HCT116 (cell line): Measurements from ENCODE around the gene MRPS2. TPM values are rescaled to one million over a fixed set of nuclear protein-coding genes. Genes with fewer than 3 reads are reported as not detected.
"Not testable (repeated sequence)": the region's sequence is repeated elsewhere in the genome, so short reads cannot be mapped to it uniquely, and the experiment has no call there.

Source experiments
- ATAC-seq: fragments of 200-7000 bp; cut with Tn5 transposase; 2 replicates; pipeline ENCODE4 v1.9.1; 2020; ENCODE audit warnings: mild to moderate bottlenecking, moderate library complexity
- BruUV-seq: library from RNA; stranded (reverse); fragments of 400-500 nt; replicated peaks from 2 replicates; lab custom pipeline; 2021; lab: Mats Ljungman, UMichigan
- CTCF ChIA-PET: fragments of 300-600 bp; sonication (Branson Sonifier 250); formaldehyde crosslinking; loops from one replicate; lab custom pipeline; 2021; ENCODE audit warnings: antibody characterized with exemption; lab: Charles Lee
- POLR2A ChIA-PET: fragments of 300-600, 350-600 bp; sonication (Branson Sonifier 250); formaldehyde crosslinking; loops from one replicate; lab custom pipeline; 2021; ENCODE audit warnings: antibody characterized with exemption; lab: Charles Lee
- RAD21 ChIA-PET, 2 experiments: fragments of 300-600 bp; sonication (Branson Sonifier 250); formaldehyde crosslinking; loops; one replicate each; lab custom pipeline; 2023; ENCODE audit warnings: low total read pairs in 2 of 2; ENCODE audit not compliant: uncharacterized antibody in 2 of 2, unreplicated experiment in 2 of 2, low non-redundant PET in 1 of 2; lab: Charles Lee
- DNase-seq: peaks from one replicate; pipeline ENCODE4 v3.0.0-alpha.2; 2010; ENCODE audit warnings: low read depth, low spot score
- H2AFZ ChIP-seq: fragments of 200-600 bp; shearing (Covaris generic), sonication (generic); 2 replicates; pipeline ENCODE4 v1.6.1; 2017; ENCODE audit warnings: low read depth, mixed run types, mixed read lengths, antibody characterized with exemption, low read length; ENCODE audit not compliant: poor library complexity, severe bottlenecking
- H3K27ac ChIP-seq: 2 replicates; pipeline ENCODE4 v1.5.1; 2012; ENCODE audit warnings: low read depth, low read length
- H3K27me3 ChIP-seq: fragments of 200-600 bp; sonication (generic); 2 replicates; pipeline ENCODE4 v1.6.1; 2016; ENCODE audit warnings: mixed run types, low read length, mixed read lengths; ENCODE audit not compliant: insufficient read depth
- H3K36me3 ChIP-seq, 2 experiments: fragments of 200-500 bp in 1 of 2; fragments of 200-600 bp in 1 of 2; sonication (Bioruptor generic) in 1 of 2; sonication (generic) in 1 of 2; 2 replicates each; pipeline versions ENCODE4 v1.5.1 to v1.6.1; 2014 to 2016; ENCODE audit warnings: low read length in 2 of 2, inconsistent platforms in 1 of 2, mixed read lengths in 1 of 2, mixed run types in 1 of 2; ENCODE audit not compliant: insufficient read depth in 2 of 2, control insufficient read depth in 1 of 2
- H3K4me1 ChIP-seq, 2 experiments: fragments of 200-600 bp in 1 of 2; sonication (generic) in 1 of 2; 2 replicates each; pipeline versions ENCODE4 v1.5.1 to v1.6.1; 2012 to 2017; ENCODE audit warnings: low read length in 2 of 2, inconsistent platforms in 1 of 2, mild to moderate bottlenecking in 1 of 2, mixed read lengths in 1 of 2, mixed run types in 1 of 2, moderate library complexity in 1 of 2; ENCODE audit not compliant: insufficient read depth in 2 of 2, control insufficient read depth in 1 of 2
- H3K4me2 ChIP-seq: fragments of 200-600 bp; sonication (generic); 2 replicates; pipeline ENCODE4 v1.6.1; 2017; ENCODE audit warnings: mixed run types, low read length, mixed read lengths
- H3K4me3 ChIP-seq, 2 experiments: fragments of 200-600 bp in 1 of 2; sonication (generic) in 1 of 2; replicated peaks in 1 of 2; 2 replicates each; pipeline ENCODE4 v1.5.1; 2011 to 2016; ENCODE audit warnings: low read length in 2 of 2, control low read depth in 1 of 2, low read depth in 1 of 2, mild to moderate bottlenecking in 1 of 2, mixed read lengths in 1 of 2, mixed run types in 1 of 2
- H3K79me2 ChIP-seq: fragments of 200-600 bp; sonication (generic); 2 replicates; pipeline ENCODE4 v1.6.1; 2017; ENCODE audit warnings: mild to moderate bottlenecking, mixed run types, low read length, moderate library complexity, mixed read lengths; ENCODE audit not compliant: insufficient read depth
- H3K9ac ChIP-seq: fragments of 200-600 bp; sonication (generic); 2 replicates; pipeline ENCODE4 v1.6.1; 2016; ENCODE audit warnings: low read length, mixed read lengths
- H3K9me2 ChIP-seq: fragments of 200-600 bp; sonication (generic), shearing (Covaris generic); 2 replicates; pipeline ENCODE4 v1.6.1; 2017; ENCODE audit warnings: mixed run types, mild to moderate bottlenecking, moderate library complexity; ENCODE audit not compliant: insufficient read depth
- H3K9me3 ChIP-seq, 2 experiments: fragments of 200-500 bp in 1 of 2; fragments of 200-600 bp in 1 of 2; sonication (Bioruptor generic) in 1 of 2; sonication (generic) in 1 of 2; 2 replicates each; pipeline ENCODE4 v1.6.1; 2014 to 2017; ENCODE audit warnings: low read length in 2 of 2, mixed read lengths in 2 of 2, inconsistent platforms in 1 of 2, low read depth in 1 of 2, mild to moderate bottlenecking in 1 of 2, mixed run types in 1 of 2, moderate library complexity in 1 of 2; ENCODE audit not compliant: control insufficient read depth in 1 of 2, insufficient read depth in 1 of 2
- H4K20me1 ChIP-seq: fragments of 200-600 bp; sonication (generic), shearing (Covaris generic); 2 replicates; pipeline ENCODE4 v1.6.1; 2017; ENCODE audit warnings: mixed run types, mild to moderate bottlenecking, moderate library complexity; ENCODE audit not compliant: insufficient read depth
- intact Hi-C: fragments of 100-400 bp; cut with micrococcal nuclease; formaldehyde crosslinking; loops from 2 replicates; pipeline ENCODE4 v1.10.0; 2022
- total RNA-seq: library from RNA; stranded (reverse); gene quantifications from one replicate; pipeline ENCODE4 v1.2.1, GENCODE V29; 2021; ENCODE audit not compliant: unreplicated experiment

Gene MRPS2
- total RNA-seq, 1 experiment from 2014 or later: 85.1 TPM

DNA sequence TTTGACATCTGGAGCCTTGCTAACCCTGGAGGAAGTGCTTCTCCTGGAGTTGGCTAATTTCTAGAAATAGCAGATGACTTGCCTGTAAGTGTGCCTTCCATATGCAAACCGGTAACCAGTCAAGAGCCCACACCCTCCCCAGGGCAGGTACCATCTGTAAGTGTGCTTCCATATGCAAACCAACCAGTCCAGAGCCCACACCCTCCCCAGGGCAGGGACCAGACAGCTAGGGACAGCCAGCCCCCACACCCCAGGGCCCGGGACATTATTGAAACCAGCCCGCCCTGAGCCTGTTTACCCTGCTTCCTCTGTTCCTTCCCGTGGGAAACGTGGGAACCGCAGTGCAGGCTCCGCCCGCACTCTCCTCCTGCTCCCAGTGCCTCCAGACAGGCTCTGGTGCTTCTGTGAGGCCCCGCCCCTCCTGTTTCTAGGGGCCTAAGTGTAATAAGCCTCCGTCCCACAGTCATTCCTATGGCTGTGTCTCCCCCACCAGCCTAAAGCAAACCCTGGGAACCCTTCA lies 33.8 kb downstream of the MRPS2 start:
- H4K20me1 ChIP-seq, BruUV-seq, H3K27me3 ChIP-seq, DNase-seq, H3K79me2 ChIP-seq, H3K9me2 ChIP-seq, H2AFZ ChIP-seq, intact Hi-C loops, RAD21 ChIA-PET, H3K4me3 ChIP-seq, H3K4me1 ChIP-seq, H3K9me3 ChIP-seq, CTCF ChIA-PET, H3K27ac ChIP-seq, ATAC-seq, H3K9ac ChIP-seq, POLR2A ChIA-PET, H3K36me3 ChIP-seq, H3K4me2 ChIP-seq: not testable (repeated sequence)

DNA sequence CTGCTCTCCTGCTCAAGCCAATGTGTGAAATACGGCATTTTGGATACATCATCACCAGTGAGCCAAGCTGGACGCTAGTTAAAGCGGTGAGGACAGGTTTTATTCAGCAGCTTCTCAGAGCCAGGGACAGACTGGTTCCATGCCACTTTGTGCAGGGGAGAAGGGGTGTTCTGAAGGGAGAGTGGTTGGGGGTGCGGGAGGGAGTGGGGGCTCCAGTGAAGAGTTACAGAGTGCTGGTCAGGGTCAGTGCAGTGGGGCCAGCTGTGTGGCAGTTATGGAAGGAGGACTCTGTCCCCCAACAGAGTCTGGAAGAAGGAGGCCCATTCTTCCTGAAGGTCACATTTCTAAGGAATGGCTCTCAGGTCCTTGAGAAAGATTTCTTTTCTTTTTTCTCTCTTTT lies 34.3 kb downstream of the MRPS2 start:
- H3K4me3 ChIP-seq, DNase-seq, H3K9me3 ChIP-seq, H3K4me1 ChIP-seq, H3K27ac ChIP-seq, H3K9ac ChIP-seq, H2AFZ ChIP-seq, ATAC-seq, CTCF ChIA-PET, BruUV-seq, RAD21 ChIA-PET, intact Hi-C loops, POLR2A ChIA-PET, H4K20me1 ChIP-seq, H3K79me2 ChIP-seq, H3K4me2 ChIP-seq, H3K36me3 ChIP-seq, H3K9me2 ChIP-seq: not testable (repeated sequence)
- peaks cover 13% of the 10 kb centered on the region; the same call in 1 of the 2 replicates for H3K27me3 ChIP-seq

- BruUV-seq, H3K4me3 ChIP-seq, H3K4me2 ChIP-seq, H3K4me1 ChIP-seq, H4K20me1 ChIP-seq, H2AFZ ChIP-seq, H3K27ac ChIP-seq, ATAC-seq, H3K9me3 ChIP-seq, RAD21 ChIA-PET, DNase-seq, H3K9ac ChIP-seq, POLR2A ChIA-PET, intact Hi-C loops, CTCF ChIA-PET, H3K9me2 ChIP-seq, H3K36me3 ChIP-seq, H3K79me2 ChIP-seq: not testable (repeated sequence)
- H3K27me3 ChIP-seq: peaks cover 16% of the 10 kb centered on the region; the same call in 1 of the 2 replicates
Measured at GRCh38 chr9:135535631-135536030, 35.1 kb downstream of the MRPS2 start.
